Measurements from ENCODE around the gene MAP4K4. TPM values are rescaled to one million over a fixed set of nuclear protein-coding genes. Genes with fewer than 3 reads are reported as not detected.

The MAP4K4 gene
- total RNA-seq, 1 experiment from 2014 or later: 41.3 TPM

- no peak for DNase-seq (ENCODE audit: low read depth)
- in situ Hi-C loops (cut with HindIII; ENCODE audit: low pct_unique_long_range_greater_than_20kb, low sequenced_read_pairs): no loop called here
Observed at GRCh38 chr2:101793277-101793969, 95.9 kb downstream of the MAP4K4 start.

GRCh38 chr2:101794141-101794540 is 96.6 kb downstream of the MAP4K4 start:
- in situ Hi-C loops (cut with HindIII; ENCODE audit: low pct_unique_long_range_greater_than_20kb, low sequenced_read_pairs): no loop called here

GRCh38 chr2:101795033-101795432 is 97.5 kb downstream of the MAP4K4 start:
- in situ Hi-C loops (cut with HindIII; ENCODE audit: low pct_unique_long_range_greater_than_20kb, low sequenced_read_pairs): no loop called here
- no peak for DNase-seq (ENCODE audit: low read depth)

More at GRCh38 chr2:101794141-101794540, 96.6 kb downstream of the MAP4K4 start:
- no peak for DNase-seq (ENCODE audit: low read depth)

GRCh38 chr2:101796825-101797600 is 99.5 kb downstream of the MAP4K4 start:
- DNase-seq (ENCODE audit: low read depth): no peak

GRCh38 chr2:101801496-101801895 is 104.0 kb downstream of the MAP4K4 start:
- no peak for DNase-seq (ENCODE audit: low read depth)
- in situ Hi-C loops (cut with HindIII; ENCODE audit: low pct_unique_long_range_greater_than_20kb, low sequenced_read_pairs): no loop called here

More at GRCh38 chr2:101796825-101797600, 99.5 kb downstream of the MAP4K4 start:
- in situ Hi-C loops (cut with HindIII; ENCODE audit: low pct_unique_long_range_greater_than_20kb, low sequenced_read_pairs): no loop called here

- in situ Hi-C loops (cut with HindIII; ENCODE audit: low pct_unique_long_range_greater_than_20kb, low sequenced_read_pairs): no loop called here
- peak; percentile 18 for DNase-seq (ENCODE audit: low read depth)
Observed at GRCh38 chr2:101802329-101802728, 104.8 kb downstream of the MAP4K4 start.

GRCh38 chr2:101803128-101803527 is 105.6 kb downstream of the MAP4K4 start:
- in situ Hi-C loops (cut with HindIII; ENCODE audit: low pct_unique_long_range_greater_than_20kb, low sequenced_read_pairs): no loop called here
- DNase-seq (ENCODE audit: low read depth): peak; percentile 46

- no peak for DNase-seq (ENCODE audit: low read depth)
Observed at GRCh38 chr2:101803945-101804696, 106.6 kb downstream of the MAP4K4 start.

GRCh38 chr2:101805152-101806088 is 107.9 kb downstream of the MAP4K4 start:
- DNase-seq (ENCODE audit: low read depth): no peak
- in situ Hi-C loops (cut with HindIII; ENCODE audit: low pct_unique_long_range_greater_than_20kb, low sequenced_read_pairs): no loop called here

More at GRCh38 chr2:101803945-101804696, 106.6 kb downstream of the MAP4K4 start:
- in situ Hi-C loops (cut with HindIII; ENCODE audit: low pct_unique_long_range_greater_than_20kb, low sequenced_read_pairs): no loop called here

GRCh38 chr2:101806123-101806522 is 108.6 kb downstream of the MAP4K4 start:
- DNase-seq (ENCODE audit: low read depth): peak; percentile 28
- in situ Hi-C loops (cut with HindIII; ENCODE audit: low pct_unique_long_range_greater_than_20kb, low sequenced_read_pairs): no loop called here

- in situ Hi-C loops (cut with HindIII; ENCODE audit: low pct_unique_long_range_greater_than_20kb, low sequenced_read_pairs): no loop called here
- no peak for DNase-seq (ENCODE audit: low read depth)
Observed at GRCh38 chr2:101806701-101807100, 109.2 kb downstream of the MAP4K4 start.

- DNase-seq (ENCODE audit: low read depth): no peak
- in situ Hi-C loops (cut with HindIII; ENCODE audit: low pct_unique_long_range_greater_than_20kb, low sequenced_read_pairs): no loop called here
Observed at GRCh38 chr2:101807242-101807641, 109.7 kb downstream of the MAP4K4 start.

GRCh38 chr2:101808006-101808562 is 110.6 kb downstream of the MAP4K4 start:
- DNase-seq (ENCODE audit: low read depth): no peak
- in situ Hi-C loops (cut with HindIII; ENCODE audit: low pct_unique_long_range_greater_than_20kb, low sequenced_read_pairs): no loop called here

- in situ Hi-C loops (cut with HindIII; ENCODE audit: low pct_unique_long_range_greater_than_20kb, low sequenced_read_pairs): no loop called here
- no peak for DNase-seq (ENCODE audit: low read depth)
Observed at GRCh38 chr2:101809698-101810097, 112.2 kb downstream of the MAP4K4 start.

- in situ Hi-C loops (cut with HindIII; ENCODE audit: low pct_unique_long_range_greater_than_20kb, low sequenced_read_pairs): no loop called here
- DNase-seq (ENCODE audit: low read depth): no peak
Observed at GRCh38 chr2:101811226-101812015, 113.9 kb downstream of the MAP4K4 start.

- in situ Hi-C loops (cut with HindIII; ENCODE audit: low pct_unique_long_range_greater_than_20kb, low sequenced_read_pairs): no loop called here
- no peak for DNase-seq (ENCODE audit: low read depth)
Observed at GRCh38 chr2:101812226-101812625, 114.7 kb downstream of the MAP4K4 start.

- no peak for DNase-seq (ENCODE audit: low read depth)
- in situ Hi-C loops (cut with HindIII; ENCODE audit: low pct_unique_long_range_greater_than_20kb, low sequenced_read_pairs): no loop called here
Observed at GRCh38 chr2:101814752-101815151, 117.2 kb downstream of the MAP4K4 start.
